GM19043 (cell line): Measurements from ENCODE around the gene ELP6.

ENCODE experiments used
- ATAC-seq: cut with Tn5 transposase; IDR thresholded peaks from one replicate; pipeline ENCODE4 v1.9.1; 2021; ENCODE audit warnings: low read depth; ENCODE audit not compliant: unreplicated experiment

ELP6 gene, protein sequence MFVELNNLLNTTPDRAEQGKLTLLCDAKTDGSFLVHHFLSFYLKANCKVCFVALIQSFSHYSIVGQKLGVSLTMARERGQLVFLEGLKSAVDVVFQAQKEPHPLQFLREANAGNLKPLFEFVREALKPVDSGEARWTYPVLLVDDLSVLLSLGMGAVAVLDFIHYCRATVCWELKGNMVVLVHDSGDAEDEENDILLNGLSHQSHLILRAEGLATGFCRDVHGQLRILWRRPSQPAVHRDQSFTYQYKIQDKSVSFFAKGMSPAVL

DNA sequence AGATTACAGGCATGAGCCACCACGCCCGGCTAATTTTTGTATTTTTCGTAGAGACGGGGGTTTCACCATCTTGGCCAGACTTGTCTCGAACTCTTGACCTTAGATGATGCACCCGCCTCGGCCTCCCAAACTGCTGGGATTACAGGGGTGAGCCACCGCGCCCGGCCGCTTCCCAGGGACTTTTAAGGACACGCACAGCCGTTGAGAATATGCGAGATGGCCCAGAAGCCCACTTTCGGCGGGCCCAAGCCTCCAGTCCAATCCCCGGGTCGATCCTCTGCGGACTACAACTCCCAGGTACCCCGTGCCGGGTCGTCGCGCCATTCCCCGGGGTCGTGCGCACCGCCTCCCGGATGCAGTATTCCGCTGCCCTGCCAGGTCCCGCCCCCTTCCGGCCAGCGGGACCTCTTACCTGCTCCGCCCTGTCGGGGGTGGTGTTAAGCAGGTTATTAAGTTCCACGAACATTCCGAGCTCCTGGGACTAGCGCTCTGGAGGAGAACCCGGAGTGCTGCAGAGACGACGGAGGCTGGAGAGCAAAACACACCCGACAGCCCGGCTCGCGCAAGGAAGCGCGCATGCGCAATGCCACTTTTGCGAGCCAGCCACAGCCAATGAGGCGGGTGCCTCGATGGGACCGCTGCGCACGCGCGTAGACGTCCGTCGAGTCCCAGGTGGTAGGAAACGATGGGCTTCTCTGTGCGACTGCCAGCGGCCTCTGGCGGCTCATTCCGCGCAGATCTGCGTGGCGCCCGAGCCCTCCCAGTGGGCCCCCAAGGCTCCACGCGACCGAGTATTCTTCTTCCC lies at the start of gene ELP6:
TSS of gene ELP6 (minus strand) at position 588 of the 805 bp plus-strand sequence. CDS start at position 466, 122 bp downstream.
- ATAC-seq: peak; percentile 93

DNA sequence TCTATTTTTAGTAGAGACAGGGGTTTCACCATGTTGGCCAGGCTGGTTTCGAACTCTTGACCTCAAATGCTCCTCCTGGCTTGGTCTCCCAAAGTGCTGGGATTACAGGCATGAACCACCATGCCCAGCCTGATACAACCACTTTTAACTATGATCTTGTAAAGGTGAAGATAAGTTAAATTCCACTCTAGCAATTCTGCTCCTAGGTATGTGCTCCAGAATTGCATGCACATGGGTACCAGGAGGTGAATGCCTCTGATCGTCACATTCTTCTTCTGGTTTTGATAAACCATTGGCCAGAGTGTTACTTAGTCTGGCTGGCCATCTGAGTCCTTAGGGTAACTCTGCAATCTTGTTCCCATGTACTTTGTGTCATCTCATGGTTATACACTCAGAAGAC lies 42.8 kb upstream of the ELP6 start:
- ATAC-seq: no peak

DNA sequence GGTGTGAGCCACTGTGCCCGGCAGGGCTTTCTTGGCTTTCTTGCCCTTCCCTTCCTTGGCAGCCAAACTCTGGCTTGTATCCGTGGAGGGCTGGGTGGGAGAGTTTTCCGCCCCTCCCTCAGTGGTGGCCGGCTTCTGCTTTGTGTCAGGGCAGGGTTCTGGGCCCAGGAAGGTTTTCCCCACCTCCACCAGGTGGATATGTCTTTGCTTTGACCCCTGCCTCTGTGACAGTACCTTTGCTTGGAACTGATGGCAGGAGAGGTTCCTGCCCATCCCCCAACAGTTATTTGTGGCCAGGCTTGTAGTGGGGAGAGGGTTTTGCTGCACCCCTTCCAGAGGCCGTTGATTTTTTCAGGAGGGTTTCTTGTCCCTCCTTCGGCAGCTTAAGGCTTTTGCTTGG lies 40.8 kb upstream of the ELP6 start:
- ATAC-seq: no peak

DNA sequence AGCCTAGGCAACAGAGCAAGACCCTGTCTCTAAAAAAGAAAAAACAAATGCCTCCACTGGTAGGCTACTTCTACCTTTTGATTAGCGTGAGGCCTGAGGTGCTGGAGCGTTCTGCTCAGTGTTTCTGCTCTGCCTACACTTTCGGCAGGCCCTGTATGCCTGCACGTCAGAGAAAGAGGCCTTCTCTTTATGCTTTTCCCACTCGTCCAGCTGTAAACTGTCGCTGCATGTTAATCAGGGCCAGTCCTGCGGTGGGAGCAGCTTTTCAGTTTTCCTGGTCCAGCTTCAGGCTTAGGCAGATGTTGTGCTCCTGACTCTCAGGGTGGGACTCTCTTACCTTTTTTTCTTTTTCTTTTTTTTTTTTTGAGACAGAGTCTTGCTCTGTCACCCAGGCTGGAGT lies 39.9 kb upstream of the ELP6 start:
- ATAC-seq: no peak

DNA sequence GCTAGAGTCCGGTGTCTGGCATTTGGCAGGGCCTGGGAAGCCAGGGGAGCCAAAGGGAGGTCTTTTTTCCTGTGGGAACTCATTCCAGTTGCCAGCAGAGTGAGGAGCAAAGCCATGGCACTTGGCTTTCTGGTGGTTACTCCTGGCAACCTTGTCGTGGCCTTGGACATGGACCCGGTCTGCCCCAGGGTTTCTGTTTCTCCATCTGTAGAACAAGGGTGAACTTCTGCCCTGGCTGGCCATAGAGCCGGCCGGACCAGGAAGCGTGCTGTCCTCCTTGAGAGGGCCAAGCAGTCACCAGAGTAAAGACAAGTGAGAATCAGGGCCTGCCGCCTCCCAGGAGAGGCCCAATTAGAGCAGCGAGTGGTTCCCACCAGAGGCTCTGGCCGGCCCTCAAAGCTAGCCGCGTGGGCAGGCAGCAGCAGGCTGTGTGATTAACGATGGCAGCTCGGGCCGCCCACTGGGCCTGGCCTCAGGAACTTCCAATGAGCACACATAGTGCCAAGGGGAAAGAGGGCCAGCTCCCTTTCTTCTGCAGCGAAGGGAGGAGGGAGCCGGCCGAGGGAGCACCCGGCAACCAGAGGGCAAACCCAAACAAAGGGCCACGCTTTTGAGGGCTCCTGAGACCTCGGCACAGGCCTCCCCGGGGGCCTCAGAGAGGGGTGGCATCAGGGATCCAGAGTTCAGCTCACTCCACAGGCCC lies 29.1 kb upstream of the ELP6 start:
- ATAC-seq: no peak

DNA sequence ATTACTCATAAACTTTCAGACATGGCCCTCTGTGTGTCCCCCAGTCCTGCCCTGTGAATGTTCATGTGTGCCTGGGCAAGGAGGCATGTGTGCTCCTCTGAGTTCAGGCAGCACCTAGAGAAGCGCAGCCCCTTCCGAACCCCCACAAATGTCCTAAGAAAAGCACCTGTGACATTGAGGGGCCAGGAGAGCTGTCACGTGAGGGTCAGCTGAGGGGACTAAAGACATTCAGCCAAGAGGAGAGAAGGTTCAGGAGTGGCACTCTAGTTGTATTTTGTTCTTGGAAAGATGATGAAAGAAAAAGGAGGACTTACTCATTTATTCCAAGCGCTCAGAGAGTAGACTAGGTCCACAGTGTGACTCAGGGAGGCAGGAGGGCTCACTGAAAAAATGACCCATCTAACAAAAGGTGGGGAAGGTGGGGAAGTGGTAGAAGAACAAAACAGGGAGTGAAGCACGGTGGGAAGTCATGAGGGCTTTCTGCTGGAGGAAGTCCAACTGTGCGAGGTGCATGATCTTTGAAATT lies 28.1 kb upstream of the ELP6 start:
- no peak for ATAC-seq

DNA sequence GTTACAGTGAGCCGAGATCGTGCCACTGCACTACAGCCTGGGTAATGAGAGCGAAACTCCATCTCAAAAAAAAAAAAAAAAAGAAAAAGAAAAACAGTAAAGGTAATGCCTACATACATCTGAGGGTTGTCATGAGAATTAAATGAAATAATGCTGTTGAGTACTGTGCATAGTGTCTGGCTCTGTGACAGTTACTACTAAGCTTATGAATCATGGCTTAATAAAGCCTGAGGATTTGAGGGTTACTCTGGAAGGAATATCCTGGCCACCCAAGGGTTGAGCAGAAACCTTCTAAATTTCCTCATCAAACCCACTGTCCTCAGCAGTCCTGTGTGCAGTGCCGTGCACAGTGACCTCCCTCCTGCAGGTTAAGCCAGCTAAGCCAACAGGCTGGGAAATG lies 26.8 kb upstream of the ELP6 start:
- ATAC-seq: no peak

DNA sequence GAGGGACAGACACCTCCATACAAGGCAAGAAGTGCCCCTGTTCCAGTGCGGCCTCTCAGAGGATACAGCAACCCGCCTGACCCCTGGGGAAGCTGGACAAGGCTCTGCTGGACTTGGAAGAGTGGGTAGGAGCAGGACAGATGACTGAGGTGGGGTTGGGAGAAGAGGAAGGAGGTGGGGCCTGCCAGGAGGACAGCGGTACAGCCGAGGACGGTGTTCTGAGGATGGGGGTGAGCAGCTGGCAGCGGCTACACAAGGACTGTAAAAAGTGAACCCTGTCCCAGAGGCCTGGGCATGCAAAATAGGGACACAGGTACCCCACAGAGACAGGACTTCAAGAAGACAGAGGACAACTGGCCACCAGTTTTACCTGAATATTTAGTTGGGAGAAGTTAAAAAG lies 23.5 kb upstream of the ELP6 start:
- ATAC-seq: no peak

DNA sequence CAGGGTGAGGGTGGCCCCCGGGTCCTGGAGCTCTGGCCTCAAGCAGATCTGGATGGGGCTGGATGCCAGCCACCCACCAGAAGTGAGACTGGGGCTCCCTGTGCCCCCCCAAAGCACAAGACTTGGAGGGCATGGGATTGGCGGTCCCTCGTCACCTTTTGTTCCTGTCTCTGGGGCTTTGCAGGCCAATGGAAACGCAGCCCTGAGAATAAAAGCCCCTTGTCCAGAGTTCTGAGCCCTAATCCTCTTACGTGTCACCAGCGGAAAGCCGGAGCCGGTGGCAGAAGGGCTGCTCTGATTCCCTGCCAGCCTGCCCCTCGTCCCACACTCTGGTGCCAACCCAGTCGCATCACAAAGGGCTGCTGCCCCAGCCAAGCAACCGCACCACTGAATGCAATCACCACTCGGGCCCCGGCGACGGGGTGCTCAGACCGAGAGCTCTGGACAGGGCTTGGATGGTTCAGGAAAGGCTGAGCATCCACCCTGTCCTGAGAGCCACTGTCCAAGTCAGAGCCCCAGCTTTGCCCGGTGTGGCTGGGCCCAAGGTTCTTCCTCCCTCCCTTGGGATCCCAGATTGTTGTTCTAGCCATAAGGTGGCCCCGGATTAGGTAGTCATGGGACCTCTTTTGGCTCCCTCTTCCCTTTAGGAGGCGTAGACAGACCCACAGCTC lies 22.8 kb upstream of the ELP6 start:
- ATAC-seq: no peak

DNA sequence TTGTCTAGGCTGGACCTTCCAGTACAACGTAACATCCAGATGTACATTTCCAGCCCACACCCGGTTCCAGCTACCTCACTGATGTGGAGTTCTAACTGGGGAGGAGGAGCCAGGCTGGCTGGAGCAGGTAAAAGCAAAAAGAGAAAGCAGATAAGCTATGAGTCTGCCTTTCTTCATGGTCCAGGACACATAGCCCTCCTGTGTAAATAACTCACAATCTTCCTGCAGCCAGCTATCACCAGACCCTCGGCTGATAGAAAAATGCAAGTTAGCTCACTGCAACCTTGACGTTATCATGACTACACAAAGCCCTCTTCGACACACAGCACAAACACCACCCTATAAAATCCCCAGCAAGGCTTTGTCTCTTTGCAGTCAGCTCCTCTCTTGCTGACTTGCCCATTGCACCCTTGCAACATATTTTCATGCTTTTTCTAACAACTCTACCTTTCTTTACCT lies 20.5 kb upstream of the ELP6 start:
- no peak for ATAC-seq

DNA sequence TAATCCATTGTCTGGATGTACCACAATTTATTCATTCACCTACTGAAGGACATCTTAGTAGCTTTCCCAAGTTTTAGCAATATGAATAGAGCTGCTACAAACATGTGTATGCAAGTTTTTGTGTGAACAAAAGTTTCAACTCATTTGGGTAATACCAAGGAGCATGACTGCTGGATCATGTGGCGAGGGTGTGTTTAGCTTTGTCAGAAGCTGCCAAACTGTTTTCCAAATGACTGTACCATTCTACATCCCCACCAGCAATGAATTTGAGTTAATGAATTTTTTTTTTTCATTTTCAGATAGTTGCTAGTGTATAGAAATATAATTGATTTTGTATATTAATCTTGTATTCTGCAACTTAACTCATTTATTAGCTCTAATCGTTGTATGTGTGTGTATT lies 20.0 kb upstream of the ELP6 start:
- ATAC-seq: no peak

DNA sequence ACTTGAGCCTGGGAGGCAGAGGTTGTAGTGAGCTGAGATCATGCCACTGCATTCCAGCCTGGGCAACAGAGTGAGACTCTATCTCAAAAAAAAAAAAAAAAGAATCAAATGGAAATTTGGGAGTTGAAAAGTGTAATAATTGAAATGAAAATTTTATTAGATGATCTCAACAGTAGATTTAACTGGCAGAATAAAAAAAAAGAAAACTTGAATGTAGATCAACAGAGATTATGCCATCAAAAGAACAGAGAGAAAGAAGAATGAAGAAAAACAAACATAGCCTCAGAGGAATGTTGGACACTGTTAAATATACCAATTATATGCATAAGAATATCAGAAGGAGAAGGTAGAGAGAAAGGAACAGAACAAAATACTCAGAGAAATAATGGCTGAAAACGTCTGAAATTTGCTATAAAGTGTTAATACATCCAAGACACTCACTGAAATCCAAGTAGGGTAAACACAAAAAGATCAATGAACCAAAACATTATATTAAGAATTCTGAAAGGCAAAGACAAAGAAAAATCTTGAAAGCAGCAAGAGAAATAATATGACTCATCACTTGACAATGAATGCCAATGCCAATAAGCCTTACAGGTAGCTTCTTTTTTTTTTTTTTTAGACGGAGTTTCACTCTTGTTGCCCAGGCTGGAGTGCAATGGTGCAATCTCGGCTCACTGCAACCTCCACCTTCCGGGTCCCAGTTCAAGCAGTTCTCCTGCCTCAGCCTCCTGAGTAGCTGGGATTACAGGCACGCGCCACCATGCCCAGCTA lies 14.6 kb upstream of the ELP6 start:
- ATAC-seq: no peak

DNA sequence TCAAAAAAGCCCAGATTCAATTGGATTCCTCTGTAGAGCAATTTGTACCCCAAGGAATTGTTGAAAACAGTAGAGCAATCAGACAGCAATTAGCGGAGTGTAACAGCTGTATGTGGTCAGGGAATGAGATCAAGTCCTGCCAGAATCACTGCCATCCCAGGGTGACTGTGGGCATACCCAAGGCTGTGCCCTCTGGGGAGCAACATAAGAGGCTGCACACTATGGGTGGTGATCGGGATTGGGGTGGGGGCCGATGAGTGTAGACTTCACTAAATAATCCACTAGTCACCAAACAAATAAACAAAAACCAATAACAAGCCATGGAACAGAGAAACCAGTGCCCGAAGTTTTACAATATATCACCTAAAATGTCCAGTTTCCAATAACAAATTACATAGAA lies 12.1 kb upstream of the ELP6 start:
- no peak for ATAC-seq

DNA sequence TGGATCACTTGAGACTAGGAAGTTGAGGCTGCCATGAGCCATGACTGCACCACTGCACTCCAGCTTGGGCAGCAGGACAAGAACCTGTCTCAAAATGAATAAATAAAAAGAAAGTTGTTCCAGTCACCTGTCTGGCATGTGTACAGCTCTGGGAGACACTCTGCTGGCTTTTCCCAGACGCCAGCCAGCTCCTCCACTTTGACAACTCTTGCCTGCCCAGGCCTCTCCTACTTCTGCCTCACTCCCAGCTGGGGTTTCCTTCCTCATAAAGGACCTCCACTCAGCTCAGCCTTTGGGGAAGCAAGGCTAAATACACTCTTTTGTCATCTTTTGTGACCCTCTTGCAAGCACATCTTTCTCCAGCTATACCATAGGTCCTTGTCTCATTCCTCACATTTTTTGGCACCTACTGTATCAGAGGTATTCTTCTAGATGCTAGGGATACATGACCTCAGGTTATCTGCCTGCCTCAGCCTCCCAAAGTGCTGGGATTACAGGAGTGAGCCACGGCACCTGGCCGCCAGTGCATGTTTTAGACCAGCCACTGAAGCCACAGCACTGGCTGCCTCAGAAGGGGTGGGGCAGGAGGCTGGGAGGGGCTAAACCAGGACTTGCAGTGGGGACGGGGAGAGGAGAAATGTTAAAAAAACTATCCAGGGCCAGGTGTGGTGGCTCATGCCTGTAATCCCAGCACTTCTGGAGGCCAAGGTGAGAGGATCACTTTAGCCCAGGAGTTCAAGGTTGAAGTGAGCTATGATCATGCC lies 10.0 kb upstream of the ELP6 start:
- ATAC-seq: no peak

DNA sequence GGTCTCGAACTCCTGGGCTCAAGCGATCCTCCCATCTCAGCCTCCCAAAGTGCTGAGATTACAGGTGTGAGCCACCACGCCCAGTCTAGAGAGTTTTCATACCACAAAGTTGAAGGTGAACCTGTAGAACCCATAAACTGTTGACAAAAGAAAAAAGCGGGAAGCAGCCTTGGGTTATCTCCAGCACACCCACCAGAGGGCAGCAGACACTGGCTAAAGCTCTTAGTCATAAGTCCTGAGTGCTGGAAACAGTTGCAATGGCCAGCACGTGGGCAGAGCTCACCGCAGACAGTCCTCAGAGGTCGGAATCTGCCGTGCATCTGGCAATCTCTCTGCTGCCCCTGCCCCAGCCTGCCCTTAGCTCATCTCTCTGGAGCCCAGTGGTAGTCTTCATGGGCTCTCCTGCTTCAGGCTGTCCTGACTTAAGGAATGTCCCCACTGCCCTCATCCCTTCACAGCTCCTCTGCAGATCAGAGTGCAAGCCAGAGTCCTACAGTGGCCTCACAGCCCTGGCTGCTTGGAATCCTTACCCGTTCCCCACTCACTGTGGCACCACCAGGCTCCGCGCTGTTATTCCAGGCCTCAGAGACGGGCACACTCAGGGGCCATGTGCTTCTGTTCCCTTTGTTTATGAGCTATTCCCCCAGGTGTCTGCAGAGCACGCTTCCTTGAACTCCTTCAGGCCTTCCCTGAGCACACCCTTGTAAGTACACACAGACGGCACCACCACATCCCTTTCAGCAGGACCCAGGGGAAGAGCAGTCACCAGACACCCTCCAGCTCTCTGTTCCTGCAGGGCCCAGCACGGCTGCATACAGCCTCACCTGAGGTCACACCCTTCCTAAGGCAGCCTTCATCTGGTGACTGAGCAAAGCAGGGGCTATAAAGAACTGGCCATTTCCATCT lies 8.8 kb upstream of the ELP6 start:
- ATAC-seq: peak; percentile 53

DNA sequence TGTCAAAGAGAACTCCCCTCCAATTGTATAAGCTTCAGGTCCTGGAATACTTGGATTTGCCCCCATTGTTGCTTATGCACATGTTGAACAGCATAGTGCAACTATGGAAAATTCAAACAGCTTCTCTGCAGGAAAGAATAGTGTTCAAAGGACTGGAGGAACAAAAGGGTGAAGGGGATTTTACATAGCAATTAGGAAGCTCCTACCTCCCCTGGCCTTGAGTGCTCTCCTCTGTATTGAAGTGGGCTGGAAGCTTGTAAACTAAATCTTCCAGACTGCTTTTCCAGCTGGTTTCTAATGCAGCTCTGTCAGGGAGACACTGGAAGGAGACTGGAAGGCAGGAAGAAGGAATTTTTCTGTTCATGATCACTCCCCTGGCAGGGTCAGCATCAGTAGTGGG lies 7.2 kb upstream of the ELP6 start:
- ATAC-seq: no peak

DNA sequence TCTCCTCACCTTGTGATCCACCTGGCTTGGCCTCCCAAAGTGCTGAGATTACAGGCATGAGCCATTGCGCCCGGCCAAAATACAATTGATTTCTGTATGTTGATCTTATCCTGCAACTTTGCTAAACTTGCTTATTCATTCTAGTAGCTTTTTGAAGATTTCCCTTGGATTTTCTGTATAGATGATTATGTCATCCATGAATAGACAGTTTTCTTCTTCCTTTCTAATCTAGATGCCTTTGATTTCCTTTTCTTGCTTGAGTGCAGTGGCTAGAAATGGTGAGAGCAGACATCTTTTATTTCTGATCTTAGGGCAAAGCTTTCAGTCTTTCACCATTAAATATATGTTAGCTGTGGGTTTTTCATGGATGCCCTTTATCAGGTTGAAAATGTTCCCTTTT lies 4.4 kb upstream of the ELP6 start:
- no peak for ATAC-seq

DNA sequence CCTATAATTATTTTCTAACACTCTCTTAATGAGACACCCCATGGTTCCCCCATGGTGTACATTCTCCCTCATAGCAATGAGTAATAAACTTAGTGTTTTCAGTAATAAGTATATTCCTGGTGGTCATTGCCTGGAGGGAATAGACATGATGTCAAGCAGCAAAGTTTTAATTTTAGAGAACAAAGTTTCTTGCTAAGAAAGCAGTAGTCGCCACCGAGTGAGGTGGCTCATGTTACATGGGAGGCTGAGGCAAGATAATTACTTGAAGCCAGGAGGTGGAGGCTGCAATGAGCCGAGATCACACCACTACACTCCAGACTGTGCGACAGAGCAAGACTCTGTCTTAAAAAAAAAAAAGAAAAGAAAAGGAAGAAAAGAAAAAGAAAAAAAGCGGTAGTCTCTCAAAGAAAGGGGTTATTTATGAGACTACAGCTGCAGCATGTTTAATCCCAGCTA lies 2.4 kb upstream of the ELP6 start:
- ATAC-seq: no peak
